HG03045 (cell line): Measurements from ENCODE around the gene MYO6.
"Not testable (repeated sequence)": the region's sequence is repeated elsewhere in the genome, so short reads cannot be mapped to it uniquely, and the experiment has no call there.

ENCODE experiments used
- ATAC-seq: cut with Tn5 transposase; IDR thresholded peaks from one replicate; pipeline ENCODE4 v1.9.1; 2021; ENCODE audit warnings: mild to moderate bottlenecking, moderate library complexity; ENCODE audit not compliant: unreplicated experiment

The MYO6 gene

GRCh38 chr6:75880305-75880704, 131.3 kb downstream of the MYO6 start:
- no peak for ATAC-seq

GRCh38 chr6:75882734-75883133, 133.7 kb downstream of the MYO6 start:
- ATAC-seq, result no peak

GRCh38 chr6:75884822-75885221, 135.8 kb downstream of the MYO6 start:
- ATAC-seq, result no peak

- ATAC-seq, result no peak
These were observed 143.3 kb downstream of the MYO6 start for GRCh38 chr6:75892384-75892783.

GRCh38 chr6:75893058-75893775, 144.2 kb downstream of the MYO6 start:
- peak; percentile 60 for ATAC-seq

GRCh38 chr6:75893776-75894152, 144.7 kb downstream of the MYO6 start:
- ATAC-seq, result no peak

GRCh38 chr6:75896526-75896925, 147.5 kb downstream of the MYO6 start:
- ATAC-seq, result no peak

GRCh38 chr6:75900216-75900615, 151.2 kb downstream of the MYO6 start:
- not testable (repeated sequence) for ATAC-seq

- ATAC-seq, result not testable (repeated sequence)
These were observed 156.1 kb downstream of the MYO6 start for GRCh38 chr6:75905129-75905528.

GRCh38 chr6:75906871-75907270, 157.8 kb downstream of the MYO6 start:
- no peak for ATAC-seq

GRCh38 chr6:75907444-75907843, 158.4 kb downstream of the MYO6 start:
- ATAC-seq, result no peak

GRCh38 chr6:75913040-75913439, 164.0 kb downstream of the MYO6 start:
- no peak for ATAC-seq

- ATAC-seq, result no peak
These were observed 173.2 kb downstream of the MYO6 start for GRCh38 chr6:75922226-75922625.

- no peak for ATAC-seq
These were observed 177.5 kb downstream of the MYO6 start for GRCh38 chr6:75926293-75927168.

GRCh38 chr6:75931011-75931680, 182.1 kb downstream of the MYO6 start:
- no peak for ATAC-seq

- ATAC-seq, result no peak
These were observed 183.0 kb downstream of the MYO6 start for GRCh38 chr6:75932067-75932466.

GRCh38 chr6:75933387-75933975, 184.4 kb downstream of the MYO6 start:
- no peak for ATAC-seq

GRCh38 chr6:75934643-75935472, 185.8 kb downstream of the MYO6 start:
- peak; percentile 58 for ATAC-seq

GRCh38 chr6:75935473-75935793, 186.4 kb downstream of the MYO6 start:
- peak; percentile 24 for ATAC-seq

GRCh38 chr6:75936682-75937081, 187.6 kb downstream of the MYO6 start:
- no peak for ATAC-seq
